Omental fat pad (tissue), 4 donors: ENCODE results near the gene DDX5. TPM values are rescaled to one million over a fixed set of nuclear protein-coding genes. Genes with fewer than 3 reads are reported as not detected.

Experiments used
- ATAC-seq: fragments of 150-250 bp; one replicate; pipeline ENCODE4 v1.9.1; 2016; ENCODE audit warnings: mild to moderate bottlenecking, moderate library complexity; ENCODE audit not compliant: low FRiP score
- DNase-seq: peaks from one replicate; pipeline ENCODE4 v3.0.0-alpha.2; 2019; ENCODE audit warnings: low spot score
- total RNA-seq, 4 donors: library from RNA; depleted of rRNA; stranded (reverse); fragments of >200 nt; gene quantifications; one replicate each; pipeline ENCODE4 v1.1.0, GENCODE V29; 2016
- TF ChIP-seq, protein P1 (sequence below), 3 donors: fragments of 450-650 bp; IDR thresholded peaks; one replicate each; pipeline ENCODE4 v1.5.1; 2016 to 2017; ENCODE audit warnings: antibody characterized with exemption in 3 of 3, mild to moderate bottlenecking in 3 of 3, moderate library complexity in 2 of 3

Gene DDX5
- total RNA-seq, 4 donors from 2014 or later, result 584 to 997 (median 913) TPM

- ATAC-seq (no peak), DNase-seq (no peak)
- TF ChIP-seq, protein P1, sequence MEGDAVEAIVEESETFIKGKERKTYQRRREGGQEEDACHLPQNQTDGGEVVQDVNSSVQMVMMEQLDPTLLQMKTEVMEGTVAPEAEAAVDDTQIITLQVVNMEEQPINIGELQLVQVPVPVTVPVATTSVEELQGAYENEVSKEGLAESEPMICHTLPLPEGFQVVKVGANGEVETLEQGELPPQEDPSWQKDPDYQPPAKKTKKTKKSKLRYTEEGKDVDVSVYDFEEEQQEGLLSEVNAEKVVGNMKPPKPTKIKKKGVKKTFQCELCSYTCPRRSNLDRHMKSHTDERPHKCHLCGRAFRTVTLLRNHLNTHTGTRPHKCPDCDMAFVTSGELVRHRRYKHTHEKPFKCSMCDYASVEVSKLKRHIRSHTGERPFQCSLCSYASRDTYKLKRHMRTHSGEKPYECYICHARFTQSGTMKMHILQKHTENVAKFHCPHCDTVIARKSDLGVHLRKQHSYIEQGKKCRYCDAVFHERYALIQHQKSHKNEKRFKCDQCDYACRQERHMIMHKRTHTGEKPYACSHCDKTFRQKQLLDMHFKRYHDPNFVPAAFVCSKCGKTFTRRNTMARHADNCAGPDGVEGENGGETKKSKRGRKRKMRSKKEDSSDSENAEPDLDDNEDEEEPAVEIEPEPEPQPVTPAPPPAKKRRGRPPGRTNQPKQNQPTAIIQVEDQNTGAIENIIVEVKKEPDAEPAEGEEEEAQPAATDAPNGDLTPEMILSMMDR (IDR thresholded peaks at IDR 0.05), result no peak
Observed at GRCh38 chr17:64532409-64532808, 26.3 kb upstream of the DDX5 start.

DNA sequence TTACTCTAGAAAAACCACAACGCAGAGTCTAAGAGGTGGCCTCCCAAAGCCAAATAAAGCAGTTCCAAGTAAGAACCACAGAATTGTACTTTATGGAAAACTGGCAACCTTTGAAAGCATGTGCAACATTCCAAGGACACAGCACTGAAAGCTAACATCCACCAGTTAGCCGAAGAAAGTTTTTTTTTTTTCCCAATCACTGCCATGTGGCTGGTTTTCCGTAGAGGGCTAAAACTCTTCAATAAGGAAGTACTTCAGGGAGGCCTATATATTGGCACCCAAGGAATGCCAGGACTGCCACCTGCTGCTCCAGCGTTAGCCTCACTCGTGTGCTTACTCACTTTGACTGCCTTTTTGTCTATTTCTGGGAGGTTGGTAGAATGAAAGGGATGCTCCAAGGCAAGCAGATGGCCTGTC lies 25.9 kb upstream of the DDX5 start:
- ATAC-seq (no peak), DNase-seq (no peak)
- TF ChIP-seq, protein P1 (IDR thresholded peaks at IDR 0.05), result no peak

DNA sequence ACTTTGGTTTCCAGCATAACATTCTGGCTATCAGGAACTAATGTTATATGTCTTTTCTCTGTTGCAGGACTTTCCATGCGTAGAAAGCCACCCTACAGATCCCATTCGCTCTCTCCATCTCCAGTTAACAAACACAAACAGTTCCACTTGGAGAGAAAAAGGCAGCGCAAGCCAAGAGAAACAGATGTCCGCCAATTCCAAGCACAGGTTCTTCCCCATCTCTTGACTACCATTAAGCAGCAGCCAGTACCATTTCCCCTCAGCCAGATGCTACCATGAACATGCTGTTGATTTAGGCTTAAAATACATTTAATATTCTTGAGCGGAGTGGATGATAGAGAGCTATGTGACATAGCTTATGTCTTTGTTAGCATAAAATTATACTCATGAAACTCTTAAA lies 23.1 kb upstream of the DDX5 start:
- TF ChIP-seq, protein P1 (IDR thresholded peaks at IDR 0.05), result no peak
- DNase-seq (no peak), ATAC-seq (no peak)

DNA sequence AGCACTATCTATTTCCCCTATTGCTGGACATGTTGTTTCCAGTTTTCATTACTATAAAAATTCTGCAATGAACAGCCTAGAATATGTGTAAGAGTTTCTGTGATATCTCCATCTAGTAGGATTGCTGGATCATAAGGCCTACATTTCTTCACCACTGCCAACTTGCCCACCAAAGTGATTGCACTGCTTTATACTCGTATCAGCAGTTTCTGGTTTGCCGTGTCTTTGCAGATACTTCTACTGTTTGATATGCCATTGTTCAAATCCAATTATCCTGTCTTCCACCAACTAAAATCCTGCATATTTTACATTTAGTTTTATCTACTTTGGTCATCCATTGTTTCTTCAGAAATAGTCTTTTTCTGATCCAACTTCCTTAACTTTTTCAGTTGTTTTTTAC lies 21.8 kb upstream of the DDX5 start:
- ATAC-seq, result no peak
- no peak for DNase-seq
- TF ChIP-seq, protein P1 (IDR thresholded peaks at IDR 0.05), result no peak

- DNase-seq (no peak), ATAC-seq (no peak)
- TF ChIP-seq, protein P1 (IDR thresholded peaks at IDR 0.05), result no peak
Observed at GRCh38 chr17:64520359-64520758, 14.3 kb upstream of the DDX5 start.

GRCh38 chr17:64519601-64520000 lies 13.5 kb upstream of the DDX5 start:
- ATAC-seq (no peak), DNase-seq (no peak)
- TF ChIP-seq, protein P1 (IDR thresholded peaks at IDR 0.05), result no peak

DNA sequence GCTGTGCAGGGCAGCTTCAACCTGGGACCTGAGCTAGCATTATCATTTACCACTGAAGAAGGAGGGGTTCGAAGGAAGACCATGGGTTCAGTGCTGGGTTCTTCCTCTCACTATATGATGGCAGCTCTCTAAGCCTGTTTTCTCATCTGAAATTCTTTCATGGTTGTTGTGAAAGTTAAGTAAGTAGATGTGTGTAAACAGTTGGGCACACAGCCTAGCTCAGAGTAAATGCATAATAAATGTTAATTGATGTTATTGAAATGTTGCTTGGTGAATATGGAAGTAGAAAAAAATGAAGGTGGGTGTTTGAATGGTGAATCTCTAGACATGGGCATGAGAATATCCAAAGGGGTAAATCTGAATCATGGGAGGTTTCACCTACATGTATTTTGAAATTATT lies 9.7 kb upstream of the DDX5 start:
- DNase-seq (no peak), ATAC-seq (no peak)
- TF ChIP-seq, protein P1 (IDR thresholded peaks at IDR 0.05), result no peak
